22Rv1 (cell line): ENCODE data around the gene EIF1.

Experiments
- CTCF ChIP-seq: fragments of 450-650 bp; IDR thresholded peaks from 2 replicates; pipeline ENCODE4 v1.5.1; 2017; ENCODE audit warnings: mild to moderate bottlenecking
- ZFX ChIP-seq: fragments of 450-650 bp; IDR thresholded peaks from 2 replicates; pipeline ENCODE4 v1.6.1; 2017; ENCODE audit warnings: antibody characterized with exemption, borderline replicate concordance

- no peak for TF ChIP-seq CTCF
- TF ChIP-seq ZFX: no peak
Observed at GRCh38 chr17:41702712-41703111, 14.0 kb downstream of the EIF1 start.
